ENCODE results near the gene SLC16A13.

DNA sequence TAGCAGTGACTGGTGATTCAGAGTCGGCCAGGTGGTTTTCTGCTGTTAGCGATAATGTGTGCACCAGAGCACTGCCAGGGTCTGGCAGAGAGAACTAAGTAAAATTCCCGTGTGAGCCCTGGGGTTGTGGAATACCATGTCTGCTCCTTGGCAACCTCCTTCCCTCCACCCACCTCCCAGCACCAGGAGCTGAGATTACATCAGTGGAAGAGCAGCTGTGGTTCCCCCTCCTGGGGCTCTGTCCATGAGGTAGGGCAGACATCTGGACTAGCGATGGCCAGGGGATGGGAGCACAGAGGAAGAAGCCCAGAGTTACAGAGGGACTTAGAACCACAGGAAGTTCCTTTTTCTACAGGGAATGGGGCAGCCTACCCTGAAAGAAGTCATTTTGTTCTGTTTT, 28.4 kb downstream of the SLC16A13 start:
- no peak for TF ChIP-seq EGR1 (IDR thresholded peaks at IDR 0.05; ENCODE audit: low read depth in 2 of 2)
- TF ChIP-seq GABPA (IDR thresholded peaks at IDR 0.05 in 1 of 2, conservative IDR thresholded peaks at IDR 0.05 in 1 of 2), result no peak
- TF ChIP-seq, protein P1, sequence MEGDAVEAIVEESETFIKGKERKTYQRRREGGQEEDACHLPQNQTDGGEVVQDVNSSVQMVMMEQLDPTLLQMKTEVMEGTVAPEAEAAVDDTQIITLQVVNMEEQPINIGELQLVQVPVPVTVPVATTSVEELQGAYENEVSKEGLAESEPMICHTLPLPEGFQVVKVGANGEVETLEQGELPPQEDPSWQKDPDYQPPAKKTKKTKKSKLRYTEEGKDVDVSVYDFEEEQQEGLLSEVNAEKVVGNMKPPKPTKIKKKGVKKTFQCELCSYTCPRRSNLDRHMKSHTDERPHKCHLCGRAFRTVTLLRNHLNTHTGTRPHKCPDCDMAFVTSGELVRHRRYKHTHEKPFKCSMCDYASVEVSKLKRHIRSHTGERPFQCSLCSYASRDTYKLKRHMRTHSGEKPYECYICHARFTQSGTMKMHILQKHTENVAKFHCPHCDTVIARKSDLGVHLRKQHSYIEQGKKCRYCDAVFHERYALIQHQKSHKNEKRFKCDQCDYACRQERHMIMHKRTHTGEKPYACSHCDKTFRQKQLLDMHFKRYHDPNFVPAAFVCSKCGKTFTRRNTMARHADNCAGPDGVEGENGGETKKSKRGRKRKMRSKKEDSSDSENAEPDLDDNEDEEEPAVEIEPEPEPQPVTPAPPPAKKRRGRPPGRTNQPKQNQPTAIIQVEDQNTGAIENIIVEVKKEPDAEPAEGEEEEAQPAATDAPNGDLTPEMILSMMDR (IDR thresholded peaks at IDR 0.05; ENCODE audit: low read depth, low read length, missing input control), result no peak
- TF ChIP-seq, protein P2, sequence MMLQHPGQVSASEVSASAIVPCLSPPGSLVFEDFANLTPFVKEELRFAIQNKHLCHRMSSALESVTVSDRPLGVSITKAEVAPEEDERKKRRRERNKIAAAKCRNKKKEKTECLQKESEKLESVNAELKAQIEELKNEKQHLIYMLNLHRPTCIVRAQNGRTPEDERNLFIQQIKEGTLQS (IDR thresholded peaks at IDR 0.05), result no peak
- no peak for TF ChIP-seq YY1 (IDR thresholded peaks at IDR 0.05)

All from liver (tissue), 3 donors.